ENCODE data around the gene SCN1B. TPM values are rescaled to one million over a fixed set of nuclear protein-coding genes. Genes with fewer than 3 reads are reported as not detected.

Gene SCN1B
- total and polyA plus RNA-seq, 2 of the 13 experiments (the other 11 are each of a cell fraction or from before 2014, with no cell fraction given) = 2.7 to 20.1 TPM

DNA sequence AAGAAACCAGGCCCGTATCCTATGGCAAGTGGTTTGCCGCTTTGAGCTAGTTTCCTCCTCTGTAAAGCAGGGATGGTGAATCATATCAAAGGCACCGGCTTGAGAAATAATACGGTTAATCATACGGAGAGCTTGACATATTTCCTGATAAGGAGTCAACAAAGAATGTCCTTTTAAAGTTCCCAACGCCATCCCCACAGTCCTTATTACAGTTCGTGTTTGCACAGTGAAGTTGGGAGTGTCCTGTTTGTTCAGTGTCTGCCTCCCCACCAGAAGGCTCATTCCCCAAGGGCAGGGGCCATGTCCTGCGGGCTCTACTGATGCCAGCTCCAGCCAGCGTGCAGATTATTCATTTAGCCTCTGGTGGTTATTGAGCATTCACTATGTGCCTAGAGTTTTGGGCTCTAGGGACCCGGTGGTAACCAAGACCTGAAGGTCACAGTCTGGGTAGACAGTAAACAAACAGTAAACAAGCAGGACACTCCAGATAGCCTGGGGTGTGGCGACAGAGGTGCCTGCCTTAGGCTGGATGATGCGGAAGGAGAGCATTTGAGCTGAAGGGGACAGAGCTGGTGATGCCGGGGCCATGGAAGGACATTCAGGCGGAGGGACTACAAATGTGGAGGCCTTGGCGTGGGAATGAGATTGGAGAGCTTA is 23.8 kb upstream of the SCN1B start (continued):
- TF ChIP-seq KIAA2018 (CRISPR knock-in tag; IDR thresholded peaks at IDR 0.05; ENCODE audit: borderline replicate concordance) (no peak), TCF12 (IDR thresholded peaks at IDR 0.05) (no peak), TCF12 (CRISPR knock-in tag; IDR thresholded peaks at IDR 0.05) (no peak), RORA (CRISPR knock-in tag; IDR thresholded peaks at IDR 0.05) (no peak), NR3C1 (CRISPR knock-in tag; IDR thresholded peaks at IDR 0.05) (no peak), ZNF772 (CRISPR knock-in tag; IDR thresholded peaks at IDR 0.05) (no peak), IRX3 (CRISPR knock-in tag; IDR thresholded peaks at IDR 0.05; ENCODE audit: borderline replicate concordance, low read depth) (no peak), TFE3 (CRISPR knock-in tag; IDR thresholded peaks at IDR 0.05) (peak; percentile 83; the same call in 1 of the 2 replicates), JDP2 (CRISPR knock-in tag; IDR thresholded peaks at IDR 0.05; ENCODE audit: borderline replicate concordance) (no peak; the same call in 1 of the 2 replicates), MIXL1 (CRISPR knock-in tag; IDR thresholded peaks at IDR 0.05) (peak; percentile 61; the same call in 1 of the 2 replicates)
- TF ChIP-seq, protein P1, sequence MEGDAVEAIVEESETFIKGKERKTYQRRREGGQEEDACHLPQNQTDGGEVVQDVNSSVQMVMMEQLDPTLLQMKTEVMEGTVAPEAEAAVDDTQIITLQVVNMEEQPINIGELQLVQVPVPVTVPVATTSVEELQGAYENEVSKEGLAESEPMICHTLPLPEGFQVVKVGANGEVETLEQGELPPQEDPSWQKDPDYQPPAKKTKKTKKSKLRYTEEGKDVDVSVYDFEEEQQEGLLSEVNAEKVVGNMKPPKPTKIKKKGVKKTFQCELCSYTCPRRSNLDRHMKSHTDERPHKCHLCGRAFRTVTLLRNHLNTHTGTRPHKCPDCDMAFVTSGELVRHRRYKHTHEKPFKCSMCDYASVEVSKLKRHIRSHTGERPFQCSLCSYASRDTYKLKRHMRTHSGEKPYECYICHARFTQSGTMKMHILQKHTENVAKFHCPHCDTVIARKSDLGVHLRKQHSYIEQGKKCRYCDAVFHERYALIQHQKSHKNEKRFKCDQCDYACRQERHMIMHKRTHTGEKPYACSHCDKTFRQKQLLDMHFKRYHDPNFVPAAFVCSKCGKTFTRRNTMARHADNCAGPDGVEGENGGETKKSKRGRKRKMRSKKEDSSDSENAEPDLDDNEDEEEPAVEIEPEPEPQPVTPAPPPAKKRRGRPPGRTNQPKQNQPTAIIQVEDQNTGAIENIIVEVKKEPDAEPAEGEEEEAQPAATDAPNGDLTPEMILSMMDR (CRISPR knock-in tag; IDR thresholded peaks at IDR 0.05) = peak; percentile 19; the same call in 1 of the 2 replicates
- TF ChIP-seq, protein P2, sequence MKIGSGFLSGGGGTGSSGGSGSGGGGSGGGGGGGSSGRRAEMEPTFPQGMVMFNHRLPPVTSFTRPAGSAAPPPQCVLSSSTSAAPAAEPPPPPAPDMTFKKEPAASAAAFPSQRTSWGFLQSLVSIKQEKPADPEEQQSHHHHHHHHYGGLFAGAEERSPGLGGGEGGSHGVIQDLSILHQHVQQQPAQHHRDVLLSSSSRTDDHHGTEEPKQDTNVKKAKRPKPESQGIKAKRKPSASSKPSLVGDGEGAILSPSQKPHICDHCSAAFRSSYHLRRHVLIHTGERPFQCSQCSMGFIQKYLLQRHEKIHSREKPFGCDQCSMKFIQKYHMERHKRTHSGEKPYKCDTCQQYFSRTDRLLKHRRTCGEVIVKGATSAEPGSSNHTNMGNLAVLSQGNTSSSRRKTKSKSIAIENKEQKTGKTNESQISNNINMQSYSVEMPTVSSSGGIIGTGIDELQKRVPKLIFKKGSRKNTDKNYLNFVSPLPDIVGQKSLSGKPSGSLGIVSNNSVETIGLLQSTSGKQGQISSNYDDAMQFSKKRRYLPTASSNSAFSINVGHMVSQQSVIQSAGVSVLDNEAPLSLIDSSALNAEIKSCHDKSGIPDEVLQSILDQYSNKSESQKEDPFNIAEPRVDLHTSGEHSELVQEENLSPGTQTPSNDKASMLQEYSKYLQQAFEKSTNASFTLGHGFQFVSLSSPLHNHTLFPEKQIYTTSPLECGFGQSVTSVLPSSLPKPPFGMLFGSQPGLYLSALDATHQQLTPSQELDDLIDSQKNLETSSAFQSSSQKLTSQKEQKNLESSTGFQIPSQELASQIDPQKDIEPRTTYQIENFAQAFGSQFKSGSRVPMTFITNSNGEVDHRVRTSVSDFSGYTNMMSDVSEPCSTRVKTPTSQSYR (CRISPR knock-in tag; IDR thresholded peaks at IDR 0.05; ENCODE audit: borderline replicate concordance) = peak; percentile 62; the same call in 1 of the 2 replicates
